Liver (tissue), 9 donors: ENCODE results near the gene HEXIM1. TPM values are rescaled to one million over a fixed set of nuclear protein-coding genes. Genes with fewer than 3 reads are reported as not detected.

ENCODE experiments used
- DNase-seq: peaks from one replicate; pipeline ENCODE4 v3.0.0-alpha.2; 2017; ENCODE audit warnings: low spot score
- H3K27ac ChIP-seq, 2 donors: one replicate each; pipeline ENCODE4 v1.7.0; 2013; ENCODE audit warnings: inconsistent platforms in 2 of 2, low read length in 2 of 2, control low read depth in 1 of 2, low read depth in 1 of 2, mild to moderate bottlenecking in 1 of 2
- H3K27me3 ChIP-seq, 4 donors: one replicate each; pipeline versions ENCODE4 v1.6.1 to v1.7.0; 2013; ENCODE audit warnings: low read length in 3 of 4, inconsistent platforms in 1 of 4, mild to moderate bottlenecking in 1 of 4, moderate library complexity in 1 of 4; ENCODE audit not compliant: control insufficient read depth in 4 of 4, insufficient read depth in 4 of 4
- H3K36me3 ChIP-seq, 4 donors: one replicate each; pipeline versions ENCODE4 v1.6.1 to v1.7.0; 2013; ENCODE audit warnings: low read length in 3 of 4, mild to moderate bottlenecking in 3 of 4, low read depth in 1 of 4, moderate library complexity in 1 of 4; ENCODE audit not compliant: control insufficient read depth in 4 of 4, insufficient read depth in 3 of 4
- H3K4me1 ChIP-seq, 4 donors: one replicate each; pipeline versions ENCODE4 v1.6.1 to v1.7.0; 2013; ENCODE audit warnings: low read length in 3 of 4, mild to moderate bottlenecking in 3 of 4, moderate library complexity in 1 of 4; ENCODE audit not compliant: control insufficient read depth in 4 of 4, insufficient read depth in 4 of 4
- H3K4me3 ChIP-seq, 3 donors: one replicate each; pipeline versions ENCODE4 v1.6.1 to v1.7.0; 2013; ENCODE audit warnings: low read length in 3 of 3, control low read depth in 1 of 3, low read depth in 1 of 3, mild to moderate bottlenecking in 1 of 3
- H3K9ac ChIP-seq, 2 donors: one replicate each; pipeline ENCODE4 v1.7.0; 2013; ENCODE audit warnings: low read length in 2 of 2, mild to moderate bottlenecking in 2 of 2, moderate library complexity in 2 of 2, control low read depth in 1 of 2, low read depth in 1 of 2
- H3K9me3 ChIP-seq, 4 donors: one replicate each; pipeline versions ENCODE4 v1.6.1 to v1.7.0; 2013; ENCODE audit warnings: low read length in 3 of 4; ENCODE audit not compliant: control insufficient read depth in 4 of 4
- ATF3 ChIP-seq: IDR thresholded peaks from 2 replicates; pipeline ENCODE4 v1.6.1; 2016; ENCODE audit warnings: antibody characterized with exemption
- CTCF ChIP-seq: fragments of 150-350 bp; IDR thresholded peaks from 2 replicates; pipeline ENCODE4 v1.5.1; 2017; ENCODE audit warnings: improper control_type of control experiment, low read depth, low read length; ENCODE audit not compliant: missing input control
- EGR1 ChIP-seq, 2 donors: IDR thresholded peaks; 2 replicates each; pipeline ENCODE4 v1.6.1; 2016 to 2018; ENCODE audit warnings: antibody characterized with exemption in 2 of 2, low read depth in 2 of 2
- FOXA1 ChIP-seq: IDR thresholded peaks from 2 replicates; pipeline ENCODE4 v1.6.1; 2016; ENCODE audit warnings: antibody characterized with exemption
- FOXA2 ChIP-seq: IDR thresholded peaks from 2 replicates; pipeline ENCODE4 v1.6.1; 2016; ENCODE audit warnings: antibody characterized with exemption
- GABPA ChIP-seq, 2 donors: IDR thresholded peaks in 1 of 2; conservative IDR thresholded peaks in 1 of 2; 2 replicates each; pipeline ENCODE4 v1.6.1; 2016; ENCODE audit warnings: antibody characterized with exemption in 2 of 2, mild to moderate bottlenecking in 1 of 2, moderate library complexity in 1 of 2
- HNF4A ChIP-seq, 2 donors: conservative IDR thresholded peaks; 2 replicates each; pipeline ENCODE4 v1.6.1; 2016; ENCODE audit warnings: antibody characterized with exemption in 2 of 2, mild to moderate bottlenecking in 2 of 2
- HNF4G ChIP-seq: IDR thresholded peaks from 2 replicates; pipeline ENCODE4 v1.6.1; 2016; ENCODE audit warnings: antibody characterized with exemption
- JUND ChIP-seq, 2 donors: IDR thresholded peaks; 2 replicates each; pipeline ENCODE4 v1.6.1; 2016; ENCODE audit warnings: antibody characterized with exemption in 2 of 2
- NR2F2 ChIP-seq: IDR thresholded peaks from 2 replicates; pipeline ENCODE4 v1.6.1; 2016; ENCODE audit warnings: antibody characterized with exemption
- RAD21 ChIP-seq, 2 donors: IDR thresholded peaks; 2 replicates each; pipeline ENCODE4 v1.6.1; 2016; ENCODE audit warnings: antibody characterized with exemption in 2 of 2, mild to moderate bottlenecking in 2 of 2
- RXRA ChIP-seq, 2 donors: IDR thresholded peaks; 2 replicates each; pipeline ENCODE4 v1.6.1; 2017 to 2018; ENCODE audit warnings: antibody characterized with exemption in 2 of 2, mild to moderate bottlenecking in 1 of 2
- SP1 ChIP-seq: IDR thresholded peaks from 2 replicates; pipeline ENCODE4 v1.6.1; 2018; ENCODE audit warnings: antibody characterized with exemption, mild to moderate bottlenecking
- TAF1 ChIP-seq: conservative IDR thresholded peaks from 2 replicates; pipeline ENCODE4 v1.6.1; 2016; ENCODE audit warnings: antibody characterized with exemption, mild to moderate bottlenecking
- YY1 ChIP-seq: IDR thresholded peaks from 2 replicates; pipeline ENCODE4 v1.6.1; 2016; ENCODE audit warnings: antibody characterized with exemption, mild to moderate bottlenecking
- ZBTB33 ChIP-seq: IDR thresholded peaks from 2 replicates; pipeline ENCODE4 v1.6.1; 2016; ENCODE audit warnings: antibody characterized with exemption
- WGBS: extraction: QIAGEN DNeasy Blood & Tissue Kit; methylation state at CpG from one replicate; pipeline ENCODE4 v1.1.7; 2013; 5-methylcytosine and 5-hydroxymethylcytosine counted together
- polyA plus RNA-seq, 2 donors: library from polyadenylated mRNA; stranded (reverse) in 1 of 2; unstranded in 1 of 2; fragments of 200-250 nt in 1 of 2; fragments of >200 nt in 1 of 2; fragmentation: Nextera tagmentation in 1 of 2; extraction: Ambion mirVana in 1 of 2; gene quantifications; one replicate each; pipeline versions ENCODE4 v1.2.1 to v1.2.3, GENCODE V29; 2013 to 2015
- total RNA-seq, 2 donors: library from RNA; depleted of rRNA; stranded (reverse); fragments of >200 nt; gene quantifications; one replicate each; pipeline ENCODE4 v1.2.3, GENCODE V29; 2014
- TF ChIP-seq, protein P1 (sequence below): IDR thresholded peaks from 2 replicates; pipeline ENCODE4 v1.6.1; 2016; ENCODE audit warnings: antibody characterized with exemption, mild to moderate bottlenecking
- TF ChIP-seq, protein P2 (sequence below): IDR thresholded peaks from 2 replicates; pipeline ENCODE4 v1.6.1; 2016; ENCODE audit warnings: antibody characterized with exemption
- donor health status: healthy.
- donor health status: healthy.
- donor health status: healthy.
- donor health status: healthy.
- donor health status: healthy.

Gene HEXIM1
- total and polyA plus RNA-seq, 4 donors = 7.4 to 14.3 (median 12.3) TPM

GRCh38 chr17:45175759-45176115, 27.5 kb downstream of the HEXIM1 start:
- Histone ChIP-seq H3K9me3 (no peaks in the 10 kb centered on the region), H3K4me3 (no peak overlapping the region), H3K36me3 (no peaks in the 10 kb centered on the region), H3K27me3 (no peaks in the 10 kb centered on the region), H3K4me1 (peaks cover 7 to 25% (median 19%) of the 10 kb centered on the region in 4 donors), H3K27ac (no peak overlapping the region), H3K9ac (no peak overlapping the region)
- no peak for DNase-seq
- 88% methylated on average over 3 of the region's 3 CpGs for WGBS
- no peak for TF ChIP-seq HNF4G
- no peak for TF ChIP-seq FOXA2
- TF ChIP-seq, protein P1, sequence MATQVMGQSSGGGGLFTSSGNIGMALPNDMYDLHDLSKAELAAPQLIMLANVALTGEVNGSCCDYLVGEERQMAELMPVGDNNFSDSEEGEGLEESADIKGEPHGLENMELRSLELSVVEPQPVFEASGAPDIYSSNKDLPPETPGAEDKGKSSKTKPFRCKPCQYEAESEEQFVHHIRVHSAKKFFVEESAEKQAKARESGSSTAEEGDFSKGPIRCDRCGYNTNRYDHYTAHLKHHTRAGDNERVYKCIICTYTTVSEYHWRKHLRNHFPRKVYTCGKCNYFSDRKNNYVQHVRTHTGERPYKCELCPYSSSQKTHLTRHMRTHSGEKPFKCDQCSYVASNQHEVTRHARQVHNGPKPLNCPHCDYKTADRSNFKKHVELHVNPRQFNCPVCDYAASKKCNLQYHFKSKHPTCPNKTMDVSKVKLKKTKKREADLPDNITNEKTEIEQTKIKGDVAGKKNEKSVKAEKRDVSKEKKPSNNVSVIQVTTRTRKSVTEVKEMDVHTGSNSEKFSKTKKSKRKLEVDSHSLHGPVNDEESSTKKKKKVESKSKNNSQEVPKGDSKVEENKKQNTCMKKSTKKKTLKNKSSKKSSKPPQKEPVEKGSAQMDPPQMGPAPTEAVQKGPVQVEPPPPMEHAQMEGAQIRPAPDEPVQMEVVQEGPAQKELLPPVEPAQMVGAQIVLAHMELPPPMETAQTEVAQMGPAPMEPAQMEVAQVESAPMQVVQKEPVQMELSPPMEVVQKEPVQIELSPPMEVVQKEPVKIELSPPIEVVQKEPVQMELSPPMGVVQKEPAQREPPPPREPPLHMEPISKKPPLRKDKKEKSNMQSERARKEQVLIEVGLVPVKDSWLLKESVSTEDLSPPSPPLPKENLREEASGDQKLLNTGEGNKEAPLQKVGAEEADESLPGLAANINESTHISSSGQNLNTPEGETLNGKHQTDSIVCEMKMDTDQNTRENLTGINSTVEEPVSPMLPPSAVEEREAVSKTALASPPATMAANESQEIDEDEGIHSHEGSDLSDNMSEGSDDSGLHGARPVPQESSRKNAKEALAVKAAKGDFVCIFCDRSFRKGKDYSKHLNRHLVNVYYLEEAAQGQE = no peak
- no peak for TF ChIP-seq NR2F2
- TF ChIP-seq TAF1 = no peak
- no peak for TF ChIP-seq FOXA1
- TF ChIP-seq JUND (IDR thresholded peaks at IDR 0.05) = no peak
- no peak for TF ChIP-seq EGR1 (IDR thresholded peaks at IDR 0.05; ENCODE audit: low read depth in 2 of 2)
- TF ChIP-seq HNF4A (conservative IDR thresholded peaks at IDR 0.05) = no peak
- TF ChIP-seq SP1 = no peak
- TF ChIP-seq ATF3 = no peak
- TF ChIP-seq YY1 = no peak
- TF ChIP-seq, protein P2, sequence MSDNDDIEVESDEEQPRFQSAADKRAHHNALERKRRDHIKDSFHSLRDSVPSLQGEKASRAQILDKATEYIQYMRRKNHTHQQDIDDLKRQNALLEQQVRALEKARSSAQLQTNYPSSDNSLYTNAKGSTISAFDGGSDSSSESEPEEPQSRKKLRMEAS = no peak
- no peak for TF ChIP-seq RAD21 (IDR thresholded peaks at IDR 0.05)
- TF ChIP-seq ZBTB33 = no peak
- TF ChIP-seq RXRA (IDR thresholded peaks at IDR 0.05) = no peak
- TF ChIP-seq CTCF = no peak
- TF ChIP-seq GABPA (IDR thresholded peaks at IDR 0.05 in 1 of 2, conservative IDR thresholded peaks at IDR 0.05 in 1 of 2) = no peak
